DMS53 treated with DMSO at 0.1 percent for 48 hours (cell line): ENCODE data around the gene PSMD8.
A peak's percentile ranks its signal among the peaks of the same experiment; 100 is the strongest.
"Not testable (repeated sequence)": the region's sequence is repeated elsewhere in the genome, so short reads cannot be mapped to it uniquely, and the experiment has no call there.

Source experiments
- DNase-seq: peaks from one replicate; lab custom pipeline; 2025; ENCODE audit not compliant: unreplicated experiment; lab: John Stamatoyannopoulos, UW

Gene PSMD8

GRCh38 chr19:38374332-38375097 lies at the start of gene PSMD8:
Gene PSMD8 (plus strand): TSS chr19:38374571. CDS start chr19:38374602, 31 bp downstream.
- peak; percentile 99 for DNase-seq

DNA sequence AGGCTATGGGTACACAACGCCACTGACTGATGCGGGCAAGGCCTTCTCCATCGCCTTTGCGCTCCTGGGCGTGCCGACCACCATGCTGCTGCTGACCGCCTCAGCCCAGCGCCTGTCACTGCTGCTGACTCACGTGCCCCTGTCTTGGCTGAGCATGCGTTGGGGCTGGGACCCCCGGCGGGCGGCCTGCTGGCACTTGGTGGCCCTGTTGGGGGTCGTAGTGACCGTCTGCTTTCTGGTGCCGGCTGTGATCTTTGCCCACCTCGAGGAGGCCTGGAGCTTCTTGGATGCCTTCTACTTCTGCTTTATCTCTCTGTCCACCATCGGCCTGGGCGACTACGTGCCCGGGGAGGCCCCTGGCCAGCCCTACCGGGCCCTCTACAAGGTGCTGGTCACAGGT lies 47.8 kb upstream of the PSMD8 start:
- DNase-seq, result no peak

DNA sequence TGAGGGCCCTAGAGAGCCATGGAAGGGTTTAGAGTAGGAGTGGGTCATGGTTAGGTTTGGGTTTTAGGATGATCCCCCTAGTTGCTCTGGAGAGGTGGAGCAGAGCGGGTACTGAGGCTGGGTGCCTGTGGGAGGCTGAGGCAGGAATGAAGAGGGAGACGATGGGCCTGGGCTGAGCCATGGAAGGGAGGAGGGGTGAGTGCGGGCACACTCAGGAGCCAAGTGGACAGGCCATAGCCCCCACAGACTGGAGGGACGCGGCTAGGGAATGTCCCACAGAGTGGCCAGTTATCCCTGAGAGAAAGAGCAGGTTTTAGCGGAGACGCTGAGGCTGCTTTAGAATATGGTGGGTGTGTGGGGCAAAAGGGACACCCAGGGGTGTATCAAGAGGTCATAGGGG lies 44.7 kb upstream of the PSMD8 start:
- no peak for DNase-seq

DNA sequence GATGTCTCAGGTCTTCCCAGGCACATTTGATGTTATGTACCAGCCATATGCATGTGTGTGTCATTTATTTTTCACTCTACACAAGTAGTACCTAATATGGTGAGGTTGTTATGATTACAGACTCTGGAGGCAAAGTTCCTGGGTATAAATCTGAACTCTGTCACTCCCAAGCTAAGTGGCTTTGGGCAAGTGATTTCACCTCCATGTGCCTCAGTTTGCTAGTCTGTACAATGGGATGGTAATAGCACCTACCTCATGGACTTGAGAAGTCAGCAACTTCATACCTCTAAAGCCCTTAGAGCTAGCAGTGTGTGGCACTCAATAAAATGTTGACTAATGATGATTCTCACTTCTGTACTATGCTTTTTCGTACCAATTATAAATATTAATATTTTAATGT lies 42.6 kb upstream of the PSMD8 start:
- DNase-seq, result no peak

GRCh38 chr19:38333245-38333644 lies 41.1 kb upstream of the PSMD8 start:
- no peak for DNase-seq

DNA sequence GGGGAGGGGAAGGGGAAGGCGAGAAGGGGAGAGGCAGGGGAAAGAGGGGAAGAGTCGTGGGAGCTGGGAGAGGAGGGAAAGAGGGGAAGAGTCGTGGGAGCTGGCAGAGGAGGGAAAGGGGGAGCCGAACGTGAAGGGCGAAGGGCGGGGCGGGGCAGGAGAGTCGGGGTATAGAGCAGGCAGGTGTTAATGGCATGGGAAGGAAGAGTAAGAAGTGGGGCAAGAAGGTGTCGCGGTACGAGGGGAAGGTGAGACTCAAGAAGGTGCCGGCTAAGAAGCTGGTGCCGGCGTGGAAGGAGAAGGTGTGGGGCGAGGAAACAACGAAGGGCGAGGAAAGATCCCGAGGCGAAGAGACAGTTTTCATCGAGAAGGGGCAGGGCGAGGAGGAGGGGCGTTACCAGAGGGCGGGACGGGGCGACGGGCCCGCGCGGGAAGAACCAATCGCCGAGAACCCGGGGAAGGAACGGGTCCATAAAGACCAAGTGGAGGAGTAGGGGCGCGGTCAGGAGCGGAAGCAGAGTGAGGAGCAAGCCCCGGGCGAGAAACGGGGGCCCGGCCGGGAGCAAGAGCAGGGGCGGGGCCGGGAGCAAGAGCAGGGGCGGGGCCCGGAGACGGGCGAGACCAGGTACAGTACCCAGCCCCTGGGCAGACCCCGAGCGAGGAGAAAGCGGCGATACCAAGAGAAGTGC lies 38.3 kb upstream of the PSMD8 start:
- DNase-seq, result peak; percentile 99

- DNase-seq, result peak; percentile 97
Observed at GRCh38 chr19:38336638-38337359, 37.6 kb upstream of the PSMD8 start.

DNA sequence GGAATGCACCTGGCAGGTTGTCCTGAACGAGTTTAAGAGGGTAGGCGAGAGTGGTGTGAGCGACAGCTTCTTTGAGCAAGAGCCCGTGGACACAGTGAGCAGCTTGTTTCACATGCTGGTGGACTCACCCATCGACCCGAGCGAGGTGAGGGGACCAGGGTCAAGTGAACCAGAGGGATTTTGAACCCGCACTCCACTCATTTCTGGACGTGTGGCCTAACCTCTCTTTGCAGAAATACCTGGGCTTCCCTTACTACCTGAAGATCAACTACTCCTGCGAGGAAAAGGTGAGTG lies 37.1 kb upstream of the PSMD8 start:
- no peak for DNase-seq

- DNase-seq, result not testable (repeated sequence)
Observed at GRCh38 chr19:38339011-38339410, 35.4 kb upstream of the PSMD8 start.

- no peak for DNase-seq
Observed at GRCh38 chr19:38340927-38341326, 33.4 kb upstream of the PSMD8 start.

GRCh38 chr19:38346837-38347236 lies 27.5 kb upstream of the PSMD8 start:
- DNase-seq, result no peak

DNA sequence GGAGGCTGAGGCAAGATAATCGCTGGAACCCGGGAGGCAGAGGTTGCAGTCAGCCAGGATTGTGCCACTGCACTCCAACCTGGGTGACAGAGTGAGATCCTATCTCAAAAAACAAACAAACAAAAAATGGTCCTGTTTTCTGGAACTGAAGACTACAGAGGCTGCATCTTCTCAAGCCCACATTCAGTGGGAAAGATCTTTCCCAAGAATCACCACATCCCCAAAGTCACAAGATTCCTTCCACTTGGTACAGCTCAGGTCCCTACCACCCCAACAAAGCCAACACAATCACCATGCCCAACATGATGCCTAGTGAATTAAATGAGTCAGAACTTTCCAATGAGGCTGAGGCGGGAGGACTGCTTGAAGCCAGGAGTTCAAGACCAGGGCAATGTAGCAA lies 23.5 kb upstream of the PSMD8 start:
- no peak for DNase-seq

DNA sequence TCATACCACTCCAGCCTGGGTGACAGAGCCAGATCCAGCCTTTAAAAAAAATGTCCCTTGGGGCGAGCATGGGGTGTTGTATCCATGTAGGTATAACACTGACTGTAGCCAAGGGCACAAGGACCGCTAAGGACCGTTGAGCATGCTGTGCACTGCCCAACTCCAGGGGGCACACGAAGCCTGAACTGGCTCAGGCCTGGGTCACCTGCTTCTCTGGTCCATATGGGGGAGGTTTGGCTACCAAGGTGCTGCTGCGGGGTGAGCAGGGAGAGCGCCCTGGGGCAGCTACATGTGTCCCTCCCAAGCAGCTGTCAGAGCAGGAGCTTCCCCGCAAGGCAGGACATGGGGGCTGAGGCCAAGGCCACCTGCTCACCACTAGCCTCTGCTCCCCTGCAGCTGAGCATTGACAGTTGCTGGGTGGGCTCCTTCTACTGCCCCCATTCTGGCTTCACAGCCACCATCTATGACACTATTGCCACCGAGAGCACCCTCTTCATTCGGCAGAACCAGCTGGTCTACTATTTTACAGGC lies 22.4 kb upstream of the PSMD8 start:
- DNase-seq, result no peak

DNA sequence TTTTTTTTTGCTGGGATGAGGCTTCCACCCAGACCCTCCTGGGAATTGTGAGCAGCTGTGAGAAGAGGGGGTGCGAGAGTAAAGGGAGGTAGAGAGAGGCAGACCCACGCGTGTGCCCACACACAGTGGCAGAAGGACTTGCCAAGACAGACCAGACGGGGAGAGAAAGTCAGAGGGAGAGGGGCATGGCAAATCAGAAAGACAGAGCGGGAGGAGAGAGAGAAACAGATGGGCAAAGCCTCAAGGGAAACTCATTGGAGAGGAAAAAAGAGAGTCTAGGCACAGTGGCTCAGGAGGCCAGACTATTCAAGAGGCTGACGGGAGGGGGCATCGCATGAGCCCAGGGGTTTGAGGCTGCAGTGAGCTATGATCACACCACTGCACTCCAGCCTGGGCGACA lies 21.8 kb upstream of the PSMD8 start:
- DNase-seq, result no peak

GRCh38 chr19:38355728-38356725 lies 18.3 kb upstream of the PSMD8 start:
- DNase-seq, result no peak

GRCh38 chr19:38358071-38358470 lies 16.3 kb upstream of the PSMD8 start:
- DNase-seq, result no peak

GRCh38 chr19:38359242-38360021 lies 14.9 kb upstream of the PSMD8 start:
- DNase-seq, result no peak

DNA sequence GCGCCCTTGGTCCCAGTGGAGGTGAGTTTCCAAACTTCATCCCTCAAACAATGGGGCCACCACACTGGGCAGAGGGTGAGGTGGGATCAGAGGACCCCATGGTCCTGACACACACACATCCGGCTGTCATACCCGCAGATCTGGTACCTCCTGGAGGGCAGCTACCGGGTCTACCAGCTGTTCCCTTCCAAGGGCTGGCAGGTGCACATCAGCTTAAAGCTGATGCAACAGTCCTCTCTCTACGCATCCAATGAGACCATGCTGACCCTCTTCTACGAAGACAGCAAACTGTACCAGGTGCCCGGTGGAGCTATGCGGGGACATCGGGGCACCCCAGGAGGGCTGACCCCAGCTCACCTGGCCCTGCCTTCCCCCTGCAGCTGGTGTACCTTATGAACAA lies 14.0 kb upstream of the PSMD8 start:
- DNase-seq, result no peak

DNA sequence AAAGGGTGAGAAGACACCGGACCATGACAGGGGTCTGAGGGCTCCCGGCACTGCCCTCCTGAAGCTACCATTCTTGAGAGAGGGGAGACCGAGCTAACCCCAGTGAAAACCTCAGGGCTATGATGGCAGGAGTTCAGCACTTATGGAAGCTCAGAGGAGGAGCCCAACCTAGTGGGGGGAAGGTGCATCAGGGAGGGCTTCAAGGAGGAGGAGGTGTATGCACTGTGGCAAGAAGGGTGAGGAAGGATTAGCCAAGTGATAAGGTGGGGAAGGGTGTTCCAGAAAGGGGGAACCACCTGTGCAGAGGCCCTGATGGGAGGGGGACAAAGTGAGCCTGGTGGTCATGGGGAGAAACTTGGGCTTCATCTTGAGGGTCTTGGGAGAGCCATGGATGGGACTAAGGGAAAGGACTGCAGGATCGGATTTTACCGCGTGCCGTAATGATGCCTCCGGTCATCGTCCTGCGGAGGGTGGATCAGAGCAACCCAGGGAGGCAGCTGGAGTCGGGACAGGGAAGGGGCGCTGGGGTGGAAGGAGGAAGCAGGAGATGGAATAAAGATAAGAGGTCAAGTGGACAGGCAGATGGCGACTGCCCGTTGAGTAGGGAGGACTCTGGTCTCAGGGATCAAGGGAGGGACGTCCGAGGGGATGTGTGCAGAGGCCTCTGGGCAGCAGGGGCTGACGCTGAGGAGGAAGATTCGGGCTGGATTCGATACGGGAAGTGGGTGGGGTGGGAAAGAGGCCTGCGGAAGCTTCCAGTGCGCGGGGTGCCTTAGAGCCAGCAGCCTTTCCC lies 13.3 kb upstream of the PSMD8 start:
- peak; percentile 49 for DNase-seq
